Measurements from ENCODE around the gene ZMYM5. TPM values are rescaled to one million over a fixed set of nuclear protein-coding genes. Genes with fewer than 3 reads are reported as not detected.
"Not testable (repeated sequence)": the region's sequence is repeated elsewhere in the genome, so short reads cannot be mapped to it uniquely, and the experiment has no call there.

ZMYM5 gene
- total and polyA plus RNA-seq, 7 donors, result 6.2 to 24.5 (median 14.7) TPM

DNA sequence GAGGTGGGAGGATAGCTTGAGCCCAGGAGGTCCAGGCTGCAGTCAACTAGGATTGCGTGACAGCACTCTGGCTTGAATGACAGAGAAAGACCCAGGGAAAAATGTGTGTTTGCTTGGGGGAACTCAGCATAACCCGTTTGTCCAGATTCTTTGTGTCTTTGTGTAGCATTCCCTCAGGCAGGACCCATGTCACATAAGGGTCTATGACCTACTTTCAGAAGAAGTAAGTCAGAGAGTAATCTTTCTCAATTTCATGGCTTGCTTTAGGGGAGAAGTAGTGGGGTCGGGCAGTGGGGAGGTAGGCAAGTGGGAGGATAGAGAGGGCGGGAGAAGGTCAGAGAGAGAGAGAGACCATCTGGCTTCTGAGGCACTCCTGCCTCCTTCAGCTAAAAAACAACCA, 68.8 kb downstream of the ZMYM5 start:
- 89 to 91% methylated on average over 4 of the region's 4 CpGs for WGBS, 2 donors
- Histone ChIP-seq H3K4me1 (no peaks in the 10 kb centered on the region), H3K27me3 (no peaks in the 10 kb centered on the region), H3K36me3 (no peaks in the 10 kb centered on the region), H3K27ac (no peak overlapping the region), H3K4me3 (no peak overlapping the region), H3K9me3 (no peaks in the 10 kb centered on the region)
- TF ChIP-seq POLR2A (IDR thresholded peaks at IDR 0.05) (no peak), EP300 (IDR thresholded peaks at IDR 0.05) (no peak)
- intact Hi-C loops (cut with DNase I), result no loop called here
- DNase-seq, result no peak

DNA sequence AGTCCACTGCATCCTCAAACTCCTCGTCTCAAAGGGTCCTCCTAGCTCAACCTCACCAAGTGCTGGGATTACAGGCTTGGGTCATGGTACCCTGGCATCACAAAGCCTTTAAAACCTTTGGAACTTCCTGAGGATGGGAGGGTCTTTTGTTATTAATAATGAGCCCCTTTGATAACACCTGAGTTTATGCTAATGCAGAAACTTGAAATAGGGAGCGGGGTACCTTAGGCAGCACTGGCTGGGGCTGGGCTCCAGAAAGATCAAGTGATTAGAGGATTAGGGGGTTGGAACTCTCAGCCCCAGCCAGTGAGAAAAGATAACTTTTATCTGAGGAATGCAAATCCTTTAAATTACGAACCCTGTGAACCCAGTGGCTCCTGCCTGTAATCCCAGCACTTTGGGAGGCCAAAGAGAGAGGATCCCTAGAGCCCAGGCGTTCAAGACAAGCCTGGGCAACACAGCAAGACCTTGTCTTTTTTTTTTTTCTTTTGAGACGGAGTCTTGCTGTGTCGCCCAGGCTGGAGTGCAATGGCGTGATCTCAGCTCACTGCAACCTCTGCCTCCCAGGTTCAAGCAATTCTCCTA, 71.4 kb downstream of the ZMYM5 start:
- DNase-seq, result peak; percentile 18
- no peak overlapping the region for H3K27ac ChIP-seq
- H3K4me1 ChIP-seq, result no peaks in the 10 kb centered on the region
- WGBS, 2 donors, result 94 to 96% methylated on average over 7 of the region's 7 CpGs
- TF ChIP-seq POLR2A (IDR thresholded peaks at IDR 0.05) (no peak), EP300 (IDR thresholded peaks at IDR 0.05) (no peak), CTCF (IDR thresholded peaks at IDR 0.05) (no peak), POLR2AphosphoS5 (IDR thresholded peaks at IDR 0.05) (no peak)
- intact Hi-C loops (cut with DNase I), result no loop called here
- H3K9me3 ChIP-seq, result no peaks in the 10 kb centered on the region
- no peaks in the 10 kb centered on the region for H3K27me3 ChIP-seq
- no peaks in the 10 kb centered on the region for H3K36me3 ChIP-seq
- H3K4me3 ChIP-seq, result no peak overlapping the region

GRCh38 chr13:19782727-19783682, 80.4 kb downstream of the ZMYM5 start, which contains the start of gene PSPC1:
PSPC1 (minus strand) TSS chr13:19782945; CDS start chr13:19782757, 188 bp downstream.
- H3K9me3 ChIP-seq, H3K27me3 ChIP-seq, H3K36me3 ChIP-seq: not testable (repeated sequence)
- intact Hi-C loops (cut with DNase I), result loop anchor here (1.0 to 10.0 kb wide), 3 partner anchors 80 to 174 kb away; partner anchors contain the start of genes MPHOSPH8, ZMYM2 and ZMYM5
- H3K4me3 ChIP-seq, result peak within 1 kb of the TSS; percentile 76 to 95 (median 85)
- H3K27ac ChIP-seq, result peak within 1 kb of the TSS; percentile 93 to 98 (median 94)
- DNase-seq, result peak; percentile 97
- WGBS, 2 donors, result 18 to 20% methylated on average over 50 of the region's 50 CpGs
- peaks cover 0 to 17% (median 4%) of the 10 kb centered on the region in 4 donors for H3K4me1 ChIP-seq
- TF ChIP-seq POLR2AphosphoS5 (IDR thresholded peaks at IDR 0.05) (peak; percentile 92 to 98 (median 96)), POLR2A (IDR thresholded peaks at IDR 0.05) (peak; percentile 85 to 92)

DNA sequence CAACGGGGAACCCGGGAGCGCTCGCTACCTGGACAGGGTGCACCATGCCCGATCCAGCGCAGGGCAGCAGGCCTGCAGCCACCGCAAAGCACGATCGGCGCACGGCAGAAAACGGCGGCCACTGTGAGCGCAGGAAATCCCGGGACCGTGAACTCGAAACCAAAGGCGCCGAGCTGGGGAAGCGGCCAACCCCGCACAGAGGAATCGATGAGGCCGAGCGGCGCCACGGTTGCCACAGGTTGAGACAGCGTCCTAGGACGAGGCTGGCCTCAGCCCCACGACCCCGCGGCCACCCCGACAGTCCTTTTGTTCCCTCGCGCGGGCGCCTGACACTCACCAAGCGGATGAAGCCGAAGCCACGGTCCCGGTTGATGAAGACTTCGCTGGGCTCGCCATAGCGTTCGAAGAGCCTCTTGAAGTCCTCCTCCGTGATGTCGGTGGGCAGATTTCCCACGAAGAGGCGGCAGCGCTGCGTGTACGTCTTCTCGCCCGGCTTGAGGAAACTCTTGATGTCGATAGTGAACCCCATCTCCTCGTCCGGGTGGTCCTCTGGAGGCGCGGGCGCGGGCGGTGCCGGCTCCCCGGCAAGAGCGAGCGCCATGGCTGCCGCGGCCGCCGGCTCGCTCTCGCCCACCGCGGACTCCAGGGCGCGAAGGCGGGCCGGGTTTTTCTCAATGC, 81.3 kb downstream of the ZMYM5 start:
- Histone ChIP-seq H3K4me3 (peak overlapping the region; percentile 76 to 95 (median 85)), H3K9me3 (no peaks in the 10 kb centered on the region), H3K27ac (peak overlapping the region; percentile 93 to 98 (median 94)), H3K4me1 (peaks cover 0 to 17% (median 4%) of the 10 kb centered on the region in 4 donors), H3K27me3 (no peaks in the 10 kb centered on the region), H3K36me3 (peaks cover 0 to 6% (median 0%) of the 10 kb centered on the region in 4 donors)
- peak; percentile 81 for DNase-seq
- intact Hi-C loops (cut with DNase I), result loop anchor here (1.0 to 10.0 kb wide), 3 partner anchors 81 to 175 kb away; partner anchors contain the start of genes MPHOSPH8, ZMYM2 and ZMYM5
- WGBS, 2 donors, result 0% methylated on average over 77 of the region's 77 CpGs
- TF ChIP-seq POLR2AphosphoS5 (IDR thresholded peaks at IDR 0.05) (peak in 1 of 4 donors; percentile 49), EP300 (IDR thresholded peaks at IDR 0.05) (no peak)

- H3K9me3 ChIP-seq, result no peaks in the 10 kb centered on the region
- H3K4me1 ChIP-seq, result peaks cover 0 to 17% (median 4%) of the 10 kb centered on the region in 4 donors
- TF ChIP-seq EP300 (IDR thresholded peaks at IDR 0.05) (no peak), CTCF (IDR thresholded peaks at IDR 0.05) (no peak), POLR2AphosphoS5 (IDR thresholded peaks at IDR 0.05) (no peak), POLR2A (IDR thresholded peaks at IDR 0.05) (no peak)
- peak; percentile 14 for DNase-seq
- intact Hi-C loops (cut with DNase I), result loop anchor here (5.0 to 10.0 kb wide), 2 partner anchors 147 to 176 kb away; partner anchors contain the start of genes MPHOSPH8 and ZMYM2
- no peaks in the 10 kb centered on the region for H3K27me3 ChIP-seq
- peak overlapping the region; percentile 93 to 98 (median 94) for H3K27ac ChIP-seq
- WGBS, 2 donors, result 6 to 11% methylated on average over 9 of the region's 9 CpGs
- H3K4me3 ChIP-seq, result peak overlapping the region; percentile 76 to 95 (median 85)
- peaks cover 0 to 6% (median 0%) of the 10 kb centered on the region in 4 donors for H3K36me3 ChIP-seq
Observed at GRCh38 chr13:19781526-19781925, 81.9 kb downstream of the ZMYM5 start.

- intact Hi-C loops (cut with DNase I), result loop anchor here (5.0 to 10.0 kb wide), 2 partner anchors 146 to 176 kb away; partner anchors contain the start of genes MPHOSPH8 and ZMYM2
- DNase-seq, result peak; percentile 34
- H3K27ac ChIP-seq, H3K9me3 ChIP-seq, H3K36me3 ChIP-seq, H3K27me3 ChIP-seq: not testable (repeated sequence)
- WGBS, 2 donors, result 87 to 92% methylated on average over 22 of the region's 22 CpGs
- peak overlapping the region; percentile 76 to 95 (median 85) for H3K4me3 ChIP-seq
- peaks cover 0 to 17% (median 7%) of the 10 kb centered on the region in 4 donors for H3K4me1 ChIP-seq
Observed at GRCh38 chr13:19780753-19781418, 82.6 kb downstream of the ZMYM5 start.

Data from sigmoid colon (tissue), 7 donors.